A549 (cell line): ENCODE data around the gene DNAJB6.

Source experiments
- CHD2 ChIP-seq: fragments of 150-350 bp; IDR thresholded peaks from 2 replicates; pipeline ENCODE4 v1.6.1; 2014; ENCODE audit warnings: low read length; ENCODE audit not compliant: partially characterized antibody
- PHF8 ChIP-seq: fragments of 200-600 bp; sonication (generic); IDR thresholded peaks from 2 replicates; pipeline ENCODE4 v1.6.1; 2016; ENCODE audit warnings: low read depth, mild to moderate bottlenecking, antibody characterized with exemption, moderate library complexity, borderline replicate concordance
- RAD21 ChIP-seq, 2 experiments: fragments of >200 bp in 1 of 2; sonication (Bioruptor Twin) in 1 of 2; formaldehyde crosslinking in 1 of 2; IDR thresholded peaks in 1 of 2; conservative IDR thresholded peaks in 1 of 2; 2 replicates in 1 of 2; 3 replicates in 1 of 2; pipeline ENCODE4 v1.6.1; 2012 to 2018; ENCODE audit warnings: inconsistent platforms in 1 of 2
- TF ChIP-seq, protein P1 (sequence below): fragments of 200-600 bp; sonication (generic); IDR thresholded peaks from 2 replicates; pipeline ENCODE4 v1.6.1; 2016; ENCODE audit warnings: antibody characterized with exemption, mild to moderate bottlenecking, moderate library complexity
- TF ChIP-seq, protein P2 (sequence below): fragments of >200 bp; sonication (Bioruptor Twin); formaldehyde crosslinking; IDR thresholded peaks from 3 replicates; pipeline ENCODE4 v1.5.1; 2016

DNA sequence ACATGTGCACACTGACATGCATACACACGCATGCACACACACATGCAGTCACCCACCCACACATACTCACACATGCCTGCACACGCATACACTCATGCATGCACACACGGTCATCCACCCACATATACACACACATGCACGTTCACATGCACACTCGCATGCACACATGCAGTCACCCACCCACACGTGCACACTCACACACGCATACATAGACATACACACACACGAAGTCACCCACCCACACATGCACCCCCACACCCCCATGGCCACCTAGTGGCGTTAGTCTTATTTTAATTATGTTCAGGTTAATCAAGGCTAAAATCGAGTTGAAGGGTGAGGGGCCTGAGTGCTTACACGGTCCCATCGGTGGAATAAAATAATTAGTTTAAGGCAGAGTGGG is 96.8 kb downstream of the DNAJB6 start:
- TF ChIP-seq, protein P1, sequence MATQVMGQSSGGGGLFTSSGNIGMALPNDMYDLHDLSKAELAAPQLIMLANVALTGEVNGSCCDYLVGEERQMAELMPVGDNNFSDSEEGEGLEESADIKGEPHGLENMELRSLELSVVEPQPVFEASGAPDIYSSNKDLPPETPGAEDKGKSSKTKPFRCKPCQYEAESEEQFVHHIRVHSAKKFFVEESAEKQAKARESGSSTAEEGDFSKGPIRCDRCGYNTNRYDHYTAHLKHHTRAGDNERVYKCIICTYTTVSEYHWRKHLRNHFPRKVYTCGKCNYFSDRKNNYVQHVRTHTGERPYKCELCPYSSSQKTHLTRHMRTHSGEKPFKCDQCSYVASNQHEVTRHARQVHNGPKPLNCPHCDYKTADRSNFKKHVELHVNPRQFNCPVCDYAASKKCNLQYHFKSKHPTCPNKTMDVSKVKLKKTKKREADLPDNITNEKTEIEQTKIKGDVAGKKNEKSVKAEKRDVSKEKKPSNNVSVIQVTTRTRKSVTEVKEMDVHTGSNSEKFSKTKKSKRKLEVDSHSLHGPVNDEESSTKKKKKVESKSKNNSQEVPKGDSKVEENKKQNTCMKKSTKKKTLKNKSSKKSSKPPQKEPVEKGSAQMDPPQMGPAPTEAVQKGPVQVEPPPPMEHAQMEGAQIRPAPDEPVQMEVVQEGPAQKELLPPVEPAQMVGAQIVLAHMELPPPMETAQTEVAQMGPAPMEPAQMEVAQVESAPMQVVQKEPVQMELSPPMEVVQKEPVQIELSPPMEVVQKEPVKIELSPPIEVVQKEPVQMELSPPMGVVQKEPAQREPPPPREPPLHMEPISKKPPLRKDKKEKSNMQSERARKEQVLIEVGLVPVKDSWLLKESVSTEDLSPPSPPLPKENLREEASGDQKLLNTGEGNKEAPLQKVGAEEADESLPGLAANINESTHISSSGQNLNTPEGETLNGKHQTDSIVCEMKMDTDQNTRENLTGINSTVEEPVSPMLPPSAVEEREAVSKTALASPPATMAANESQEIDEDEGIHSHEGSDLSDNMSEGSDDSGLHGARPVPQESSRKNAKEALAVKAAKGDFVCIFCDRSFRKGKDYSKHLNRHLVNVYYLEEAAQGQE: no peak
- TF ChIP-seq, protein P2, sequence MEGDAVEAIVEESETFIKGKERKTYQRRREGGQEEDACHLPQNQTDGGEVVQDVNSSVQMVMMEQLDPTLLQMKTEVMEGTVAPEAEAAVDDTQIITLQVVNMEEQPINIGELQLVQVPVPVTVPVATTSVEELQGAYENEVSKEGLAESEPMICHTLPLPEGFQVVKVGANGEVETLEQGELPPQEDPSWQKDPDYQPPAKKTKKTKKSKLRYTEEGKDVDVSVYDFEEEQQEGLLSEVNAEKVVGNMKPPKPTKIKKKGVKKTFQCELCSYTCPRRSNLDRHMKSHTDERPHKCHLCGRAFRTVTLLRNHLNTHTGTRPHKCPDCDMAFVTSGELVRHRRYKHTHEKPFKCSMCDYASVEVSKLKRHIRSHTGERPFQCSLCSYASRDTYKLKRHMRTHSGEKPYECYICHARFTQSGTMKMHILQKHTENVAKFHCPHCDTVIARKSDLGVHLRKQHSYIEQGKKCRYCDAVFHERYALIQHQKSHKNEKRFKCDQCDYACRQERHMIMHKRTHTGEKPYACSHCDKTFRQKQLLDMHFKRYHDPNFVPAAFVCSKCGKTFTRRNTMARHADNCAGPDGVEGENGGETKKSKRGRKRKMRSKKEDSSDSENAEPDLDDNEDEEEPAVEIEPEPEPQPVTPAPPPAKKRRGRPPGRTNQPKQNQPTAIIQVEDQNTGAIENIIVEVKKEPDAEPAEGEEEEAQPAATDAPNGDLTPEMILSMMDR: no peak
- TF ChIP-seq CHD2 (no peak), RAD21 (conservative IDR thresholded peaks at IDR 0.05 in 1 of 2, IDR thresholded peaks at IDR 0.05 in 1 of 2) (no peak), PHF8 (no peak)
